ENCODE measurements around the gene PRMT6. TPM values are rescaled to one million over a fixed set of nuclear protein-coding genes. Genes with fewer than 3 reads are reported as not detected.
"Not testable (repeated sequence)": the region's sequence is repeated elsewhere in the genome, so short reads cannot be mapped to it uniquely, and the experiment has no call there.

Gene PRMT6
- total RNA-seq, 3 donors from 2014 or later (not counting 1 experiment from before 2014, with no cell fraction given): 6.4 to 9.9 (median 8.8) TPM

GRCh38 chr1:107091418-107091817, 34.9 kb downstream of the PRMT6 start:
- ATAC-seq: no peak
- Mint-ChIP-seq H3K4me1 (no peaks in the 10 kb centered on the region), H3K4me3 (no peak overlapping the region), H3K27me3 (ENCODE audit: low read depth in 2 of 2) (peaks cover 0 to 5% of the 10 kb centered on the region in 2 donors), H3K9me3 (no peaks in the 10 kb centered on the region), H3K27ac (no peak overlapping the region), H3K36me3 (no peaks in the 10 kb centered on the region)
- no peaks in the 10 kb centered on the region for H3K36me3 ChIP-seq (ENCODE audit: control insufficient read depth, insufficient read depth, low read length)
- H3K4me1 ChIP-seq (ENCODE audit: control insufficient read depth, insufficient read depth, low read length): no peaks in the 10 kb centered on the region
- intact Hi-C loops (cut with micrococcal nuclease): no loop called here
- WGBS (ENCODE audit: insufficient coverage): 83% methylated on average over 1 of the region's 1 CpG
- no peak for TF ChIP-seq CTCF (IDR thresholded peaks at IDR 0.05)
- H3K27me3 ChIP-seq (ENCODE audit: control insufficient read depth, insufficient read depth, low read length): no peaks in the 10 kb centered on the region
- no peak overlapping the region for H3K27ac ChIP-seq (ENCODE audit: low read length)
- H3K9me3 ChIP-seq (ENCODE audit: control insufficient read depth, insufficient read depth, low read length): no peaks in the 10 kb centered on the region
- DNase-seq: no peak
- no peak overlapping the region for H3K4me3 ChIP-seq (ENCODE audit: low read length)

- H3K36me3 Mint-ChIP-seq; H3K4me1 ChIP-seq (ENCODE audit: control insufficient read depth, insufficient read depth, low read length); H3K36me3 ChIP-seq (ENCODE audit: control insufficient read depth, insufficient read depth, low read length); H3K9me3 ChIP-seq (ENCODE audit: control insufficient read depth, insufficient read depth, low read length); H3K27me3 ChIP-seq (ENCODE audit: control insufficient read depth, insufficient read depth, low read length); H3K9me3 Mint-ChIP-seq; intact Hi-C loops (cut with micrococcal nuclease); DNase-seq; H3K27ac ChIP-seq (ENCODE audit: low read length); H3K4me3 ChIP-seq (ENCODE audit: low read length); ATAC-seq; H3K4me3 Mint-ChIP-seq; H3K27ac Mint-ChIP-seq; H3K27me3 Mint-ChIP-seq (ENCODE audit: low read depth in 2 of 2); H3K4me1 Mint-ChIP-seq: not testable (repeated sequence)
- no CpG with 5 or more reads among the region's 1 CpG for WGBS (ENCODE audit: insufficient coverage)
These were observed 36.9 kb downstream of the PRMT6 start for GRCh38 chr1:107093395-107093794.

- DNase-seq (no peak), ATAC-seq (no peak)
- peaks cover 3 to 5% of the 10 kb centered on the region in 2 donors for H3K27me3 Mint-ChIP-seq (ENCODE audit: low read depth in 2 of 2)
- H3K36me3 ChIP-seq (ENCODE audit: control insufficient read depth, insufficient read depth, low read length): no peaks in the 10 kb centered on the region
- H3K4me1 Mint-ChIP-seq: no peaks in the 10 kb centered on the region
- no peak overlapping the region for H3K4me3 Mint-ChIP-seq
- H3K9me3 ChIP-seq (ENCODE audit: control insufficient read depth, insufficient read depth, low read length): no peaks in the 10 kb centered on the region
- no peak overlapping the region for H3K27ac ChIP-seq (ENCODE audit: low read length)
- no peaks in the 10 kb centered on the region for H3K27me3 ChIP-seq (ENCODE audit: control insufficient read depth, insufficient read depth, low read length)
- H3K4me3 ChIP-seq (ENCODE audit: low read length): no peak overlapping the region
- intact Hi-C loops (cut with micrococcal nuclease): no loop called here
- TF ChIP-seq CTCF (IDR thresholded peaks at IDR 0.05): no peak
- no peaks in the 10 kb centered on the region for H3K4me1 ChIP-seq (ENCODE audit: control insufficient read depth, insufficient read depth, low read length)
- H3K27ac Mint-ChIP-seq: no peak overlapping the region
- H3K9me3 Mint-ChIP-seq: no peaks in the 10 kb centered on the region
- H3K36me3 Mint-ChIP-seq: no peaks in the 10 kb centered on the region
These were observed 39.2 kb downstream of the PRMT6 start for GRCh38 chr1:107095647-107096046.

- 25% methylated on average over 2 of the region's 2 CpGs for WGBS (ENCODE audit: insufficient coverage)
- Mint-ChIP-seq H3K9me3 (no peaks in the 10 kb centered on the region), H3K36me3 (no peaks in the 10 kb centered on the region), H3K4me1 (no peaks in the 10 kb centered on the region), H3K27ac (no peak overlapping the region), H3K4me3 (no peak overlapping the region), H3K27me3 (ENCODE audit: low read depth in 2 of 2) (peaks cover 0 to 7% of the 10 kb centered on the region in 2 donors)
- TF ChIP-seq CTCF (IDR thresholded peaks at IDR 0.05): no peak
- no peaks in the 10 kb centered on the region for H3K4me1 ChIP-seq (ENCODE audit: control insufficient read depth, insufficient read depth, low read length)
- H3K27ac ChIP-seq (ENCODE audit: low read length): no peak overlapping the region
- no peak overlapping the region for H3K4me3 ChIP-seq (ENCODE audit: low read length)
- no peak for ATAC-seq
- intact Hi-C loops (cut with micrococcal nuclease): no loop called here
- no peaks in the 10 kb centered on the region for H3K9me3 ChIP-seq (ENCODE audit: control insufficient read depth, insufficient read depth, low read length)
- DNase-seq: no peak
- no peaks in the 10 kb centered on the region for H3K36me3 ChIP-seq (ENCODE audit: control insufficient read depth, insufficient read depth, low read length)
- no peaks in the 10 kb centered on the region for H3K27me3 ChIP-seq (ENCODE audit: control insufficient read depth, insufficient read depth, low read length)
These were observed 40.2 kb downstream of the PRMT6 start for GRCh38 chr1:107096690-107097089.
